CD8-positive, alpha-beta memory T cell (primary cell): ENCODE results near the gene MGLL. TPM values are rescaled to one million over a fixed set of nuclear protein-coding genes. Genes with fewer than 3 reads are reported as not detected.
A peak's percentile ranks its signal among the peaks of the same experiment; 100 is the strongest.

Source experiments
- CTCF ChIA-PET: fragments of 350-600 bp; sonication (Branson Sonifier 250); formaldehyde crosslinking; loops from one replicate; lab custom pipeline; 2021; ENCODE audit warnings: antibody characterized with exemption; lab: Charles Lee
- POLR2A ChIA-PET: fragments of 350-600 bp; sonication (Branson Sonifier 250); formaldehyde crosslinking; loops from one replicate; lab custom pipeline; 2021; ENCODE audit warnings: antibody characterized with exemption; lab: Charles Lee
- DNase-seq, 5 donors: peaks; one replicate each; pipeline versions ENCODE4 v3.0.0 to v3.0.0-alpha.2; 2020 to 2022; ENCODE audit warnings: mixed read lengths in 1 of 5
- H3K27ac ChIP-seq: one replicate; pipeline ENCODE4 v1.7.0; 2013; ENCODE audit warnings: low read depth, mild to moderate bottlenecking, low read length, moderate library complexity
- H3K27me3 ChIP-seq: 2 replicates; pipeline ENCODE4 v1.7.0; 2013; ENCODE audit warnings: low read length, mild to moderate bottlenecking; ENCODE audit not compliant: insufficient read depth, poor library complexity, severe bottlenecking
- H3K36me3 ChIP-seq: 2 replicates; pipeline ENCODE4 v1.7.0; 2013; ENCODE audit warnings: mild to moderate bottlenecking, low read length, moderate library complexity; ENCODE audit not compliant: insufficient read depth
- H3K4me1 ChIP-seq: 2 replicates; pipeline ENCODE4 v1.7.0; 2013; ENCODE audit warnings: mild to moderate bottlenecking, low read length, moderate library complexity; ENCODE audit not compliant: insufficient read depth
- H3K4me3 ChIP-seq: 2 replicates; pipeline ENCODE4 v1.7.0; 2013; ENCODE audit warnings: mild to moderate bottlenecking, low read length
- H3K9me3 ChIP-seq: 2 replicates; pipeline ENCODE4 v1.7.0; 2013; ENCODE audit warnings: mild to moderate bottlenecking, low read length
- H3K27ac Mint-ChIP-seq, 8 donors: one replicate each; pipeline ENCODE4 v1.8.0; 2020 to 2021; ENCODE audit warnings: mixed read lengths in 8 of 8, mild to moderate bottlenecking in 6 of 8, inconsistent platforms in 3 of 8, moderate library complexity in 3 of 8
- H3K27me3 Mint-ChIP-seq, 2 donors: one replicate each; pipeline ENCODE4 v1.8.0; 2020 to 2021; ENCODE audit warnings: mixed read lengths in 2 of 2, mild to moderate bottlenecking in 1 of 2, moderate library complexity in 1 of 2
- H3K36me3 Mint-ChIP-seq, 3 donors: one replicate each; pipeline ENCODE4 v1.8.0; 2020 to 2021; ENCODE audit warnings: mixed read lengths in 3 of 3, inconsistent platforms in 1 of 3, mild to moderate bottlenecking in 1 of 3
- H3K4me1 Mint-ChIP-seq, 3 donors: one replicate each; pipeline ENCODE4 v1.8.0; 2020 to 2021; ENCODE audit warnings: mixed read lengths in 3 of 3, inconsistent platforms in 1 of 3, mild to moderate bottlenecking in 1 of 3
- H3K4me3 Mint-ChIP-seq, 7 donors: one replicate each; pipeline ENCODE4 v1.8.0; 2020 to 2021; ENCODE audit warnings: mixed read lengths in 7 of 7, mild to moderate bottlenecking in 6 of 7, moderate library complexity in 4 of 7, inconsistent platforms in 2 of 7
- H3K9me3 Mint-ChIP-seq, 5 donors: one replicate each; pipeline ENCODE4 v1.8.0; 2020 to 2022; ENCODE audit warnings: mixed read lengths in 5 of 5, mild to moderate bottlenecking in 3 of 5, moderate library complexity in 2 of 5, inconsistent platforms in 1 of 5
- polyA plus RNA-seq: library from polyadenylated mRNA; unstranded; fragments of 300-500 nt; fragmentation: Illumina TruSeq; gene quantifications from one replicate; pipeline ENCODE4 v1.2.3, GENCODE V29; 2021
- total RNA-seq, 2 experiments: library from RNA; stranded (reverse); gene quantifications; one replicate each; pipeline ENCODE4 v1.2.3, GENCODE V29; 2021

Gene MGLL
- total and polyA plus RNA-seq, 3 experiments from 2014 or later, result 3.0 to 5.9 (median 5.3) TPM

GRCh38 chr3:127858521-127858920 lies 36.2 kb upstream of the MGLL start:
- Histone ChIP-seq H3K36me3 (no peaks in the 10 kb centered on the region), H3K27me3 (no peaks in the 10 kb centered on the region), H3K9me3 (no peaks in the 10 kb centered on the region), H3K27ac (no peak overlapping the region), H3K4me1 (no peaks in the 10 kb centered on the region), H3K4me3 (no peak overlapping the region)
- peaks cover 0 to 6% (median 3%) of the 10 kb centered on the region in 3 donors for H3K4me1 Mint-ChIP-seq
- no peaks in the 10 kb centered on the region for H3K9me3 Mint-ChIP-seq
- no peaks in the 10 kb centered on the region for H3K36me3 Mint-ChIP-seq
- ChIA-PET POLR2A (no interaction called here), CTCF (no interaction called here)
- H3K27ac Mint-ChIP-seq, result peak overlapping the region in 1 of 8 donors; percentile 58
- peaks cover 0 to 1% of the 10 kb centered on the region in 2 donors for H3K27me3 Mint-ChIP-seq
- DNase-seq, result no peak
- no peak overlapping the region for H3K4me3 Mint-ChIP-seq

- H3K4me1 Mint-ChIP-seq, result peaks cover 0 to 6% (median 3%) of the 10 kb centered on the region in 3 donors
- no peaks in the 10 kb centered on the region for H3K36me3 Mint-ChIP-seq
- Histone ChIP-seq H3K27ac (no peak overlapping the region), H3K36me3 (no peaks in the 10 kb centered on the region), H3K27me3 (no peaks in the 10 kb centered on the region), H3K4me3 (no peak overlapping the region), H3K9me3 (no peaks in the 10 kb centered on the region), H3K4me1 (no peaks in the 10 kb centered on the region)
- POLR2A ChIA-PET, result no interaction called here
- CTCF ChIA-PET, result no interaction called here
- H3K27ac Mint-ChIP-seq, result no peak overlapping the region
- H3K27me3 Mint-ChIP-seq, result no peaks in the 10 kb centered on the region
- no peak for DNase-seq
- H3K9me3 Mint-ChIP-seq, result no peaks in the 10 kb centered on the region
- H3K4me3 Mint-ChIP-seq, result no peak overlapping the region
Observed at GRCh38 chr3:127857333-127857732, 35.0 kb upstream of the MGLL start.

- H3K9me3 ChIP-seq, result no peaks in the 10 kb centered on the region
- Mint-ChIP-seq H3K9me3 (no peaks in the 10 kb centered on the region), H3K36me3 (no peaks in the 10 kb centered on the region), H3K27ac (peak overlapping the region in 3 of 8 donors; percentile 11 to 86 (median 16)), H3K4me1 (peaks cover 0 to 6% (median 3%) of the 10 kb centered on the region in 3 donors), H3K27me3 (no peaks in the 10 kb centered on the region), H3K4me3 (no peak overlapping the region)
- ChIA-PET POLR2A (no interaction called here), CTCF (no interaction called here)
- no peaks in the 10 kb centered on the region for H3K4me1 ChIP-seq
- no peak overlapping the region for H3K27ac ChIP-seq
- no peak overlapping the region for H3K4me3 ChIP-seq
- H3K36me3 ChIP-seq, result no peaks in the 10 kb centered on the region
- no peak for DNase-seq
- no peaks in the 10 kb centered on the region for H3K27me3 ChIP-seq
Observed at GRCh38 chr3:127856801-127857200, 34.5 kb upstream of the MGLL start.

GRCh38 chr3:127855246-127855645 lies 32.9 kb upstream of the MGLL start:
- no peak overlapping the region for H3K27ac ChIP-seq
- Mint-ChIP-seq H3K9me3 (no peaks in the 10 kb centered on the region), H3K4me1 (peaks cover 0 to 6% (median 3%) of the 10 kb centered on the region in 3 donors), H3K27me3 (peaks cover 0 to 3% of the 10 kb centered on the region in 2 donors), H3K4me3 (no peak overlapping the region), H3K36me3 (no peaks in the 10 kb centered on the region), H3K27ac (no peak overlapping the region)
- no peaks in the 10 kb centered on the region for H3K36me3 ChIP-seq
- no peak overlapping the region for H3K4me3 ChIP-seq
- no peaks in the 10 kb centered on the region for H3K4me1 ChIP-seq
- H3K27me3 ChIP-seq, result no peaks in the 10 kb centered on the region
- ChIA-PET POLR2A (no interaction called here), CTCF (no interaction called here)
- no peak for DNase-seq
- no peaks in the 10 kb centered on the region for H3K9me3 ChIP-seq

- peaks cover 0 to 6% of the 10 kb centered on the region in 2 donors for H3K27me3 Mint-ChIP-seq
- ChIA-PET POLR2A (no interaction called here), CTCF (no interaction called here)
- DNase-seq, result no peak
- H3K9me3 Mint-ChIP-seq, result no peaks in the 10 kb centered on the region
- Histone ChIP-seq H3K4me3 (no peak overlapping the region), H3K27me3 (no peaks in the 10 kb centered on the region), H3K36me3 (no peaks in the 10 kb centered on the region), H3K27ac (no peak overlapping the region), H3K9me3 (no peaks in the 10 kb centered on the region), H3K4me1 (no peaks in the 10 kb centered on the region)
- H3K4me3 Mint-ChIP-seq, result no peak overlapping the region
- H3K36me3 Mint-ChIP-seq, result no peaks in the 10 kb centered on the region
- no peak overlapping the region for H3K27ac Mint-ChIP-seq
- H3K4me1 Mint-ChIP-seq, result peaks cover 0 to 6% (median 3%) of the 10 kb centered on the region in 3 donors
Observed at GRCh38 chr3:127853681-127854080, 31.4 kb upstream of the MGLL start.

GRCh38 chr3:127851899-127852298 lies 29.6 kb upstream of the MGLL start:
- Histone ChIP-seq H3K36me3 (no peaks in the 10 kb centered on the region), H3K9me3 (no peaks in the 10 kb centered on the region), H3K27me3 (no peaks in the 10 kb centered on the region), H3K27ac (no peak overlapping the region), H3K4me3 (no peak overlapping the region), H3K4me1 (no peaks in the 10 kb centered on the region)
- ChIA-PET CTCF (no interaction called here), POLR2A (no interaction called here)
- peaks cover 0 to 5% (median 3%) of the 10 kb centered on the region in 3 donors for H3K4me1 Mint-ChIP-seq
- H3K36me3 Mint-ChIP-seq, result no peaks in the 10 kb centered on the region
- no peak overlapping the region for H3K4me3 Mint-ChIP-seq
- no peak for DNase-seq
- peaks cover 0 to 19% of the 10 kb centered on the region in 2 donors for H3K27me3 Mint-ChIP-seq
- H3K27ac Mint-ChIP-seq, result no peak overlapping the region
- no peaks in the 10 kb centered on the region for H3K9me3 Mint-ChIP-seq

- no peak overlapping the region for H3K27ac Mint-ChIP-seq
- Histone ChIP-seq H3K27me3 (no peaks in the 10 kb centered on the region), H3K9me3 (no peaks in the 10 kb centered on the region), H3K27ac (no peak overlapping the region), H3K4me3 (no peak overlapping the region), H3K4me1 (no peaks in the 10 kb centered on the region), H3K36me3 (no peaks in the 10 kb centered on the region)
- no peaks in the 10 kb centered on the region for H3K9me3 Mint-ChIP-seq
- no peaks in the 10 kb centered on the region for H3K36me3 Mint-ChIP-seq
- CTCF ChIA-PET, result no interaction called here
- peaks cover 2 to 22% of the 10 kb centered on the region in 2 donors for H3K27me3 Mint-ChIP-seq
- no peak for DNase-seq
- no peaks in the 10 kb centered on the region for H3K4me1 Mint-ChIP-seq
- POLR2A ChIA-PET, result no interaction called here
- no peak overlapping the region for H3K4me3 Mint-ChIP-seq
Observed at GRCh38 chr3:127849368-127849767, 27.1 kb upstream of the MGLL start.

- Histone ChIP-seq H3K36me3 (no peaks in the 10 kb centered on the region), H3K27me3 (no peaks in the 10 kb centered on the region), H3K4me3 (no peak overlapping the region), H3K4me1 (no peaks in the 10 kb centered on the region), H3K27ac (no peak overlapping the region), H3K9me3 (no peaks in the 10 kb centered on the region)
- no peak overlapping the region for H3K27ac Mint-ChIP-seq
- H3K4me3 Mint-ChIP-seq, result no peak overlapping the region
- DNase-seq, result no peak
- no peaks in the 10 kb centered on the region for H3K4me1 Mint-ChIP-seq
- ChIA-PET POLR2A (no interaction called here), CTCF (no interaction called here)
- peaks cover 3 to 22% of the 10 kb centered on the region in 2 donors for H3K27me3 Mint-ChIP-seq
- H3K36me3 Mint-ChIP-seq, result no peaks in the 10 kb centered on the region
- H3K9me3 Mint-ChIP-seq, result no peaks in the 10 kb centered on the region
Observed at GRCh38 chr3:127848131-127849129, 26.1 kb upstream of the MGLL start.
